ENCODE measurements around the gene CLTRN.

DNA sequence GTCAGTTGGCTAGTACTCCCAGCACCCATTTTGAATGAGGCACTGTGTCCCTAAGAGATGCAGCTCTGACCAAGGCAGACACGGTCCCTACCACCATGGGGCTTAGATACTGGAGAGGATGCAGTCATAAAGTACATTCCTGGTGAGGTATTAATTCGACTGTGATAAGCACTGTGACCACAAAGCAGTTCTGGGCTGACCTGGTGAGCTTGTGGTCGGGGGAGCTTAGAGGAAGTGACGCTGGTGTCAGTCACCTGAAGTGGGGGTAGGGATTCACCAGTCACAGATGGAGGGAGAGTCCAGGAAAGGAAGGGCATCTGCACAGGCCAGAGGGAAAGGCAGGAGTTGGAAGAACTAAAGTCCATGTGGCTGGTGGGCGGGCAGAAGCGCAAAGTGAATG lies 15.8 kb upstream of the CLTRN start:
- TF ChIP-seq, protein P1, sequence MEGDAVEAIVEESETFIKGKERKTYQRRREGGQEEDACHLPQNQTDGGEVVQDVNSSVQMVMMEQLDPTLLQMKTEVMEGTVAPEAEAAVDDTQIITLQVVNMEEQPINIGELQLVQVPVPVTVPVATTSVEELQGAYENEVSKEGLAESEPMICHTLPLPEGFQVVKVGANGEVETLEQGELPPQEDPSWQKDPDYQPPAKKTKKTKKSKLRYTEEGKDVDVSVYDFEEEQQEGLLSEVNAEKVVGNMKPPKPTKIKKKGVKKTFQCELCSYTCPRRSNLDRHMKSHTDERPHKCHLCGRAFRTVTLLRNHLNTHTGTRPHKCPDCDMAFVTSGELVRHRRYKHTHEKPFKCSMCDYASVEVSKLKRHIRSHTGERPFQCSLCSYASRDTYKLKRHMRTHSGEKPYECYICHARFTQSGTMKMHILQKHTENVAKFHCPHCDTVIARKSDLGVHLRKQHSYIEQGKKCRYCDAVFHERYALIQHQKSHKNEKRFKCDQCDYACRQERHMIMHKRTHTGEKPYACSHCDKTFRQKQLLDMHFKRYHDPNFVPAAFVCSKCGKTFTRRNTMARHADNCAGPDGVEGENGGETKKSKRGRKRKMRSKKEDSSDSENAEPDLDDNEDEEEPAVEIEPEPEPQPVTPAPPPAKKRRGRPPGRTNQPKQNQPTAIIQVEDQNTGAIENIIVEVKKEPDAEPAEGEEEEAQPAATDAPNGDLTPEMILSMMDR (IDR thresholded peaks at IDR 0.05 in 8 of 11, conservative IDR thresholded peaks at IDR 0.05 in 3 of 11), result no peak
- no peak for TF ChIP-seq POLR2A (IDR thresholded peaks at IDR 0.05)

Measured in spleen (tissue), 7 donors.